Measurements from ENCODE around the gene COL11A2.
A peak's percentile ranks its signal among the peaks of the same experiment; 100 is the strongest.

- TF ChIP-seq MAX (IDR thresholded peaks at IDR 0.05; ENCODE audit: low read depth, low read length): no peak
- TF ChIP-seq CTCF (IDR thresholded peaks at IDR 0.05; ENCODE audit: low read depth, low read length): peak; percentile 11
Measured at GRCh38 chr6:33205191-33206026, 13.1 kb upstream of the COL11A2 start.

Data from NB4 (cell line).